Karpas-422 (cell line): ENCODE results near the gene LNX1. TPM values are rescaled to one million over a fixed set of nuclear protein-coding genes. Genes with fewer than 3 reads are reported as not detected.

Experiments used
- DNase-seq: peaks from one replicate; pipeline ENCODE4 v3.0.0-alpha.2; 2015
- H2AFZ ChIP-seq: fragments of 200-600 bp; sonication (generic); 2 replicates; pipeline ENCODE4 v1.6.1; 2014; ENCODE audit warnings: antibody characterized with exemption, low read length, mixed read lengths
- H3K27ac ChIP-seq: fragments of 200-600 bp; sonication (generic); 2 replicates; pipeline ENCODE4 v1.5.1; 2014; ENCODE audit warnings: mild to moderate bottlenecking, low read length, moderate library complexity
- H3K27me3 ChIP-seq: fragments of 200-600 bp; sonication (generic); 2 replicates; pipeline ENCODE4 v1.6.1; 2014; ENCODE audit warnings: low read length, mixed read lengths
- H3K36me3 ChIP-seq: fragments of 200-600 bp; sonication (generic); 2 replicates; pipeline ENCODE4 v1.6.1; 2014; ENCODE audit warnings: low read length, mixed read lengths; ENCODE audit not compliant: insufficient read depth
- H3K4me1 ChIP-seq: fragments of 200-600 bp; sonication (generic); 2 replicates; pipeline ENCODE4 v1.6.1; 2014; ENCODE audit warnings: mild to moderate bottlenecking, low read length, mixed read lengths
- H3K4me2 ChIP-seq: fragments of 200-600 bp; sonication (generic); 2 replicates; pipeline ENCODE4 v1.6.1; 2014; ENCODE audit warnings: low read length, low read depth, mild to moderate bottlenecking; ENCODE audit not compliant: poor library complexity, severe bottlenecking
- H3K4me3 ChIP-seq: fragments of 200-600 bp; sonication (generic); 2 replicates; pipeline ENCODE4 v1.5.1; 2014; ENCODE audit warnings: mild to moderate bottlenecking, antibody characterized with exemption, low read length, mixed read lengths
- H3K79me2 ChIP-seq: fragments of 200-600 bp; sonication (generic); 2 replicates; pipeline ENCODE4 v1.6.1; 2014; ENCODE audit warnings: mild to moderate bottlenecking, low read length, mixed read lengths
- H3K9ac ChIP-seq: fragments of 200-600 bp; sonication (generic); 2 replicates; pipeline ENCODE4 v1.6.0; 2014; ENCODE audit warnings: low read length
- H3K9me2 ChIP-seq: fragments of 200-600 bp; sonication (generic), shearing (Covaris generic); replicated peaks from 2 replicates; pipeline ENCODE4 v1.6.0; 2014; ENCODE audit warnings: mild to moderate bottlenecking, low read length, moderate library complexity; ENCODE audit not compliant: insufficient read depth
- H3K9me3 ChIP-seq: fragments of 300-700, 200-600 bp; sonication (generic); 2 replicates; pipeline ENCODE4 v1.6.1; 2014; ENCODE audit warnings: low read length, mixed read lengths
- H4K20me1 ChIP-seq: fragments of 200-600 bp; sonication (generic); 2 replicates; pipeline ENCODE4 v1.6.1; 2014; ENCODE audit warnings: mild to moderate bottlenecking, antibody characterized with exemption, low read length, low read depth; ENCODE audit not compliant: insufficient read depth
- total RNA-seq: library from RNA; depleted of rRNA; stranded (reverse); fragments of >200 nt; shearing (Covaris generic); gene quantifications from 2 replicates; pipeline ENCODE4 v1.2.3, GENCODE V29; 2014; ENCODE audit warnings: low replicate concordance

The LNX1 gene
- total RNA-seq, 1 experiment from 2014 or later, result not detected

- no peak overlapping the region for H2AFZ ChIP-seq
- H3K4me3 ChIP-seq, result no peak overlapping the region
- no peaks in the 10 kb centered on the region for H3K9me2 ChIP-seq
- DNase-seq, result no peak
- H3K9ac ChIP-seq, result no peak overlapping the region
- H4K20me1 ChIP-seq, result no peaks in the 10 kb centered on the region
- no peaks in the 10 kb centered on the region for H3K36me3 ChIP-seq
- H3K4me2 ChIP-seq, result no peak overlapping the region
- H3K4me1 ChIP-seq, result no peaks in the 10 kb centered on the region
- H3K79me2 ChIP-seq, result no peaks in the 10 kb centered on the region
- H3K9me3 ChIP-seq, result no peaks in the 10 kb centered on the region
- no peak overlapping the region for H3K27ac ChIP-seq
- H3K27me3 ChIP-seq, result no peaks in the 10 kb centered on the region
These were observed 32.2 kb downstream of the LNX1 start for GRCh38 chr4:53559021-53559620.

DNA sequence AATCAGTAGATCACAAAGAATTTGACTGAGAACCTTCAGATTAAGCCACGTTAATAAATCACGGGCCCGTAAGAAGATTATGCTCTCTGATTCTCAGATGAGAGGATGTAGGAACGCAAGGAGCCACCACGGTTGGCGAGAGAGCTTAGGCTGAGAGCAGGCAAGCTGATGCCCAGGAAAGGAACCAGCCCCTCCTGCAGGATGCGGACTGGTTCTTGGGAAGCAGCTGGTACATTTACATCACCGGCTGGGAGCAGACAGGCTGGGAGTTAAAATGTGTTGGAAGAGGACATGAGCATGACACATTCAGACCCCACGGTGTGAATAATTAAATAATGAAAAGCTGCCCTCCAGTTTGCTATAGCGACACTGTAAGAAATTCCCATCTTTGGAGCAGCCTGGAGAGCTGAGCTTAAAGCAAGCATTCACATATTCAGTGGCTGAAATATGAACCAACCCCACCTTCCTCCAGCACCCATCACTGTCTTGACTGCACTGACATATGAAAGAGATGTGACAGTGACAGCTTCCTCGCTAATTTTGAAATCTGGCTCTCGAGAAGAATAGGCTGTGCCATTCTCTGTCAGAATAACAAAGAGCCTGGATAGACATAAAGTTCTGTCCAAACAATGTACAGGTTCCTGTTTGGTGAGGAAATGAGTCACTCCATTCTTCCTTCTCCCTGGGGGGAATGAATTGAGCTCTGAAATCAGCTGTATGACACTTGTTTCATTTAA, 33.1 kb downstream of the LNX1 start:
- no peaks in the 10 kb centered on the region for H3K36me3 ChIP-seq
- H3K9me2 ChIP-seq, result no peaks in the 10 kb centered on the region
- no peak overlapping the region for H3K4me2 ChIP-seq
- H2AFZ ChIP-seq, result no peak overlapping the region
- no peak overlapping the region for H3K4me3 ChIP-seq
- no peaks in the 10 kb centered on the region for H3K4me1 ChIP-seq
- no peaks in the 10 kb centered on the region for H3K79me2 ChIP-seq
- H3K9ac ChIP-seq, result no peak overlapping the region
- no peaks in the 10 kb centered on the region for H3K27me3 ChIP-seq
- no peak overlapping the region for H3K27ac ChIP-seq
- no peaks in the 10 kb centered on the region for H4K20me1 ChIP-seq
- DNase-seq, result no peak
- H3K9me3 ChIP-seq, result no peaks in the 10 kb centered on the region

GRCh38 chr4:53557669-53558064, 33.6 kb downstream of the LNX1 start:
- Histone ChIP-seq H4K20me1 (no peaks in the 10 kb centered on the region), H3K79me2 (no peaks in the 10 kb centered on the region), H3K4me1 (no peaks in the 10 kb centered on the region), H2AFZ (no peak overlapping the region), H3K9ac (no peak overlapping the region), H3K27ac (no peak overlapping the region), H3K9me3 (no peaks in the 10 kb centered on the region), H3K9me2 (no peaks in the 10 kb centered on the region), H3K4me3 (no peak overlapping the region), H3K4me2 (no peak overlapping the region), H3K36me3 (no peaks in the 10 kb centered on the region), H3K27me3 (no peaks in the 10 kb centered on the region)
- no peak for DNase-seq

- H3K27me3 ChIP-seq, result no peaks in the 10 kb centered on the region
- H3K4me3 ChIP-seq, result no peak overlapping the region
- no peak overlapping the region for H3K27ac ChIP-seq
- no peak overlapping the region for H3K4me2 ChIP-seq
- H3K79me2 ChIP-seq, result no peaks in the 10 kb centered on the region
- no peak overlapping the region for H3K9ac ChIP-seq
- no peaks in the 10 kb centered on the region for H4K20me1 ChIP-seq
- H3K4me1 ChIP-seq, result no peaks in the 10 kb centered on the region
- H3K9me3 ChIP-seq, result no peaks in the 10 kb centered on the region
- no peak for DNase-seq
- H2AFZ ChIP-seq, result no peak overlapping the region
- H3K36me3 ChIP-seq, result no peaks in the 10 kb centered on the region
- no peaks in the 10 kb centered on the region for H3K9me2 ChIP-seq
These were observed 34.6 kb downstream of the LNX1 start for GRCh38 chr4:53556651-53557050.

DNA sequence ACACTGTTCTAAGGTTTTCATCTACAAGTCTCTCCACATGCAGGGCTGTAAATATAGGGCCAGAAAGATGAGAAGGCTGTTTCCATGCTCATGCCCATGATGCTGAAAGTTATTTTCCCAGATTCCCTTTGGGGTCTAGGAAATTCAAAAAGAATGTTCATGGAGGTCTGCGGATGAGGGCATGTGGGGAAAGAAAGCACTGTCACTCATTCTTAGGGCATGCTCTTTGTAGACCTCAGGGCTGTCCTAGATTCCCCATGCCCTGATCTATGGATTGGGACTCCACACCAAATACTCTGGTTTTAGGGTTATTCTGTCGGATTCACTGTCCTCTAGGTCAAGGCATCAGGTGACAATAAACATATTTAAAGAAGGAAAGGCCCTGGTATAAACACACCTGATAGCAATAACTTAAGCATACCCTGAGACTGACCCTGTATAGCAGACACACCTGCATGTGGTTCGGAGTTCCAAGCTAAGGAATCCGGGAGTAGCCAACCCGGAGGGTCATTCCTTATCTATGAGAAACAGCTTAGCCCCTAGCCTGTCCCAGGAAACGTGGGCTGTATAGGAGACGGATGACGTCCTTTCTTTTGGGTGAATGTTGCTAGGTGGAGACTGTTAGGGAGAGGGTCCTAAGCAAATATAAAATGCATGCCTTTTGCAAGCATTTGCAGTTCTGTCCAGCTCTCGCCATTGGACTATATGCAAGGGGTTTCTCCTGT, 37.6 kb downstream of the LNX1 start:
- Histone ChIP-seq H3K27ac (no peak overlapping the region), H3K79me2 (no peaks in the 10 kb centered on the region), H3K9ac (no peak overlapping the region), H4K20me1 (no peaks in the 10 kb centered on the region), H3K9me3 (no peaks in the 10 kb centered on the region), H3K4me1 (no peaks in the 10 kb centered on the region), H3K9me2 (no peaks in the 10 kb centered on the region), H2AFZ (no peak overlapping the region), H3K4me3 (no peak overlapping the region), H3K27me3 (no peaks in the 10 kb centered on the region), H3K36me3 (no peaks in the 10 kb centered on the region), H3K4me2 (no peak overlapping the region)
- DNase-seq, result no peak

DNA sequence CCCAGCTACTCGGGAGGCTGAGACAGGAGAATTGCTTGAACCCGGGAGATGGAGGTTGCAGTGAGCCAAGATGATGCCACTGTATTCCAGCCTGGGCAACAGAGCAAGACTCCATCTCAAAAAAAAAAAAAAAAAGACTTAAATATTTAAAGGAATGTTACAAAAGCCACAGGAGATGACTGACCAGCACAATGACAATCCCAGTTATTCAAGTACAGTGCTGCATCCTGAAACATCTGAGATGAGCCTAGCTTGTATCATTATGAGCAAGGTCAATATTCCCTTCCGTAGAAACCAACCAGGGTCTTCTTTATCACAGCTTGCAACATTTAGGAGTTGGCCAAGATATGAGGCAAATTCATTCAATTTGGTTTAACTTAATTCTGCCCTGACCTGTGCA, 38.6 kb downstream of the LNX1 start:
- no peak overlapping the region for H3K4me3 ChIP-seq
- no peak for DNase-seq
- H3K9me2 ChIP-seq, result no peaks in the 10 kb centered on the region
- H3K36me3 ChIP-seq, result no peaks in the 10 kb centered on the region
- no peaks in the 10 kb centered on the region for H3K27me3 ChIP-seq
- no peak overlapping the region for H3K27ac ChIP-seq
- H3K9ac ChIP-seq, result no peak overlapping the region
- H3K9me3 ChIP-seq, result no peaks in the 10 kb centered on the region
- H4K20me1 ChIP-seq, result no peaks in the 10 kb centered on the region
- no peaks in the 10 kb centered on the region for H3K79me2 ChIP-seq
- no peak overlapping the region for H3K4me2 ChIP-seq
- no peak overlapping the region for H2AFZ ChIP-seq
- H3K4me1 ChIP-seq, result no peaks in the 10 kb centered on the region

DNA sequence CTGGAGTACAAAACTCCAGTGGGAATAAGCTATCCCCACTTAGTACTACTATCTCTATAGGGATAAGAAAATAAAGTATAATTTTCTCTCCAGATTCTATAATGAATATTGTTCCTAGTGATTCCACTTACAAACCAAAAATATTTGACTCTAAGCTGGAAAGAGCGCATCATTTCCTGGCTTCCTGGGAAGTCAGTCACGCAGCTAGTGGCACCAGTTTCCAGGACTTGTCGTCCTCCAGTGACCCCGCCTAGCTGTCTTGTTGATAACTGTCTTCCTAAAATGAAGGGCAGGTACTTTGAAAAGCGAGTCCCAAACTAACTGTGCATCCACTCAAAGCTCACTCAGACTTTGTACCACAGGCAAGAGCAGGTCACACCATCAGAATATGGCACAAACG, 39.3 kb downstream of the LNX1 start:
- Histone ChIP-seq H3K79me2 (no peaks in the 10 kb centered on the region), H3K27me3 (no peaks in the 10 kb centered on the region), H2AFZ (no peak overlapping the region), H3K36me3 (no peaks in the 10 kb centered on the region), H3K27ac (no peak overlapping the region), H3K9me3 (no peaks in the 10 kb centered on the region), H4K20me1 (no peaks in the 10 kb centered on the region), H3K9me2 (no peaks in the 10 kb centered on the region), H3K4me3 (no peak overlapping the region), H3K4me1 (no peaks in the 10 kb centered on the region), H3K4me2 (no peak overlapping the region), H3K9ac (no peak overlapping the region)
- DNase-seq, result no peak

- no peak overlapping the region for H3K4me2 ChIP-seq
- H2AFZ ChIP-seq, result no peak overlapping the region
- no peak for DNase-seq
- H3K9me2 ChIP-seq, result no peaks in the 10 kb centered on the region
- no peak overlapping the region for H3K27ac ChIP-seq
- H3K4me3 ChIP-seq, result no peak overlapping the region
- no peak overlapping the region for H3K9ac ChIP-seq
- no peaks in the 10 kb centered on the region for H4K20me1 ChIP-seq
- H3K9me3 ChIP-seq, result no peaks in the 10 kb centered on the region
- H3K79me2 ChIP-seq, result no peaks in the 10 kb centered on the region
- no peaks in the 10 kb centered on the region for H3K27me3 ChIP-seq
- no peaks in the 10 kb centered on the region for H3K4me1 ChIP-seq
- no peaks in the 10 kb centered on the region for H3K36me3 ChIP-seq
These were observed 39.9 kb downstream of the LNX1 start for GRCh38 chr4:53551281-53551864.
